ENCODE results near the gene VSTM4.
A peak's percentile ranks its signal among the peaks of the same experiment; 100 is the strongest.

Gene VSTM4

GRCh38 chr10:49161411-49161997 is 46.2 kb upstream of the VSTM4 start:
- DNase-seq (ENCODE audit: low read depth, low spot score), result no peak
- ChIA-PET CTCF (interaction anchor here (0.7 to 7.5 kb wide), 26 partner anchors 9 to 505 kb away, joined by 3 to 52 read pairs (median 4); no protein-coding TSS in a partner anchor), POLR2A (no interaction called here)
- H3K4me3 ChIP-seq (ENCODE audit: low read depth, low read length), result no peak overlapping the region
- TF ChIP-seq, protein P1, sequence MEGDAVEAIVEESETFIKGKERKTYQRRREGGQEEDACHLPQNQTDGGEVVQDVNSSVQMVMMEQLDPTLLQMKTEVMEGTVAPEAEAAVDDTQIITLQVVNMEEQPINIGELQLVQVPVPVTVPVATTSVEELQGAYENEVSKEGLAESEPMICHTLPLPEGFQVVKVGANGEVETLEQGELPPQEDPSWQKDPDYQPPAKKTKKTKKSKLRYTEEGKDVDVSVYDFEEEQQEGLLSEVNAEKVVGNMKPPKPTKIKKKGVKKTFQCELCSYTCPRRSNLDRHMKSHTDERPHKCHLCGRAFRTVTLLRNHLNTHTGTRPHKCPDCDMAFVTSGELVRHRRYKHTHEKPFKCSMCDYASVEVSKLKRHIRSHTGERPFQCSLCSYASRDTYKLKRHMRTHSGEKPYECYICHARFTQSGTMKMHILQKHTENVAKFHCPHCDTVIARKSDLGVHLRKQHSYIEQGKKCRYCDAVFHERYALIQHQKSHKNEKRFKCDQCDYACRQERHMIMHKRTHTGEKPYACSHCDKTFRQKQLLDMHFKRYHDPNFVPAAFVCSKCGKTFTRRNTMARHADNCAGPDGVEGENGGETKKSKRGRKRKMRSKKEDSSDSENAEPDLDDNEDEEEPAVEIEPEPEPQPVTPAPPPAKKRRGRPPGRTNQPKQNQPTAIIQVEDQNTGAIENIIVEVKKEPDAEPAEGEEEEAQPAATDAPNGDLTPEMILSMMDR (IDR thresholded peaks at IDR 0.05; ENCODE audit: insufficient read depth, low read length, missing control alignments), result peak; percentile 46

DNA sequence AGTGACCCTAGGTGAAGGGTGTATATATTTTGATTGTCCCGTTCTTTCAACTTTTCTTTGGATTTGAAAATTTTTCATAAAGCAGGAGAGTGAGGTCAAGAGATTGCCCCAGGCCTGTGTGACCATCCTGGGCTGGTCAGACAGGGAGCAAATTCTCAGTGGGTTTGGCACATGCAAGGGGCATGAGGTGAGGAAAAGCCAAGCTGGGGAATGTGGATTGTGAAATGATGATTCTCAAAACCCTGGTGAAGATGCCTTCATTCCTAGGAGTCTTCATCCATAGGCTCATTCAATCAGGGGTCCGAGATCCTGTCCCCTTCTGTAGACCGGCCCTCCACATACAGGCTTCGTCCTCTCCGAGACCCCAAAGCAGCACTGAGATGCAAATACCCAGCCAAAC is 45.5 kb upstream of the VSTM4 start:
- ChIA-PET POLR2A (no interaction called here), CTCF (interaction anchor here (0.9 to 7.5 kb wide), 15 partner anchors 8 to 504 kb away, joined by 3 to 52 read pairs (median 6); no protein-coding TSS in a partner anchor)
- TF ChIP-seq, protein P1 (IDR thresholded peaks at IDR 0.05; ENCODE audit: insufficient read depth, low read length, missing control alignments), result no peak
- DNase-seq (ENCODE audit: low read depth, low spot score), result no peak
- H3K4me3 ChIP-seq (ENCODE audit: low read depth, low read length), result no peak overlapping the region

- ChIA-PET CTCF (interaction anchor here (1.1 to 7.5 kb wide), 3 partner anchors 12 to 178 kb away, joined by 3 to 48 read pairs (median 4); no protein-coding TSS in a partner anchor), POLR2A (no interaction called here)
- no peak for DNase-seq (ENCODE audit: low read depth, low spot score)
- no peak overlapping the region for H3K4me3 ChIP-seq (ENCODE audit: low read depth, low read length)
- TF ChIP-seq, protein P1 (IDR thresholded peaks at IDR 0.05; ENCODE audit: insufficient read depth, low read length, missing control alignments), result no peak
Observed at GRCh38 chr10:49160110-49160509, 44.8 kb upstream of the VSTM4 start.

GRCh38 chr10:49158915-49159314 is 43.6 kb upstream of the VSTM4 start:
- DNase-seq (ENCODE audit: low read depth, low spot score), result no peak
- ChIA-PET CTCF (interaction anchor here (1.1 to 7.5 kb wide), 2 partner anchors 14 to 177 kb away, joined by 3 to 48 read pairs; no protein-coding TSS in a partner anchor), POLR2A (no interaction called here)
- TF ChIP-seq, protein P1 (IDR thresholded peaks at IDR 0.05; ENCODE audit: insufficient read depth, low read length, missing control alignments), result no peak
- no peak overlapping the region for H3K4me3 ChIP-seq (ENCODE audit: low read depth, low read length)

DNA sequence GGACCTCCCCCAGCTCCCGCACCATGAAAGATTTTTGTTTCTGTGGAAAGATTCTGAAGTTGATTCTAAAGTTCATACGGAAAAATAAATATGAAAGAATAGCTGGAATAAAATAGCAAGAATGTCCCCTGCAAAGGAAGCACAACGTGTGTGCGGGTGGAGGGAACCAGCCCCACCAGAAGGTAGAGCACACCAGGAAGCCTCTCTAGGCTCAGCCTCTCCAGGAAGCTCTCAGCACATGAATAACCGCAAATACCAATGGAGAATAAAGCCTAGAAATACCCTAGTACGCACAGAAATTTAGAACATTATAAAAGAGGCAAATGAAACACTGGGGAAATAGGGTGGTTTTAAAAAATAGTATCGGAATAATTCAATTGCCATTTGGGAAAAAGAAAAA is 43.1 kb upstream of the VSTM4 start:
- DNase-seq (ENCODE audit: low read depth, low spot score), result no peak
- H3K4me3 ChIP-seq (ENCODE audit: low read depth, low read length), result no peak overlapping the region
- POLR2A ChIA-PET, result no interaction called here
- TF ChIP-seq, protein P1 (IDR thresholded peaks at IDR 0.05; ENCODE audit: insufficient read depth, low read length, missing control alignments), result no peak
- CTCF ChIA-PET, result interaction anchor here (7.5 kb wide), 1 partner anchor 14 kb away, joined by 48 read pairs; no protein-coding TSS in a partner anchor

GRCh38 chr10:49157229-49157628 is 41.9 kb upstream of the VSTM4 start:
- TF ChIP-seq, protein P1 (IDR thresholded peaks at IDR 0.05; ENCODE audit: insufficient read depth, low read length, missing control alignments), result no peak
- ChIA-PET POLR2A (no interaction called here), CTCF (interaction anchor here (0.9 kb wide), 1 partner anchor 176 kb away, joined by 3 read pairs; no protein-coding TSS in a partner anchor)
- no peak overlapping the region for H3K4me3 ChIP-seq (ENCODE audit: low read depth, low read length)
- DNase-seq (ENCODE audit: low read depth, low spot score), result no peak
